GM12892 (cell line): ENCODE results near the gene BRD8.

Experiments used
- POLR2A ChIP-seq: IDR thresholded peaks from 2 replicates; pipeline ENCODE4 v1.6.1; 2011; ENCODE audit warnings: low read depth, low read length, control low read depth
- POLR2AphosphoS5 ChIP-seq: IDR thresholded peaks from 2 replicates; pipeline ENCODE4 v1.6.1; 2011; ENCODE audit warnings: low read depth, low read length, control low read depth
- TAF1 ChIP-seq: IDR thresholded peaks from 2 replicates; pipeline ENCODE4 v1.6.1; 2011; ENCODE audit warnings: low read depth, mild to moderate bottlenecking, control low read depth, low read length, borderline replicate concordance

GRCh38 chr5:138149530-138149929 is 28.9 kb downstream of the BRD8 start:
- TF ChIP-seq POLR2A (no peak), TAF1 (no peak), POLR2AphosphoS5 (no peak)
